Measurements from ENCODE around the gene DAB2.

- TF ChIP-seq EZH2 (IDR thresholded peaks at IDR 0.05; ENCODE audit: borderline replicate concordance, low read depth, low read length, poor library complexity, severe bottlenecking), result no peak
- TF ChIP-seq CTCF (conservative IDR thresholded peaks at IDR 0.05; ENCODE audit: low read depth, low read length), result no peak
These were observed 69.5 kb downstream of the DAB2 start for GRCh38 chr5:39355324-39355723.
